Forelimb muscle (tissue), 1 donor: ENCODE data around the gene PSMB8. TPM values are rescaled to one million over a fixed set of nuclear protein-coding genes. Genes with fewer than 3 reads are reported as not detected.
A peak's percentile ranks its signal among the peaks of the same experiment; 100 is the strongest.

ENCODE experiments used
- DNase-seq: peaks from one replicate; pipeline ENCODE4 v3.0.0-alpha.2; 2013; ENCODE audit warnings: low read depth
- polyA plus RNA-seq: library from polyadenylated mRNA; unstranded; fragments of 120-200 nt; gene quantifications from one replicate; pipeline ENCODE4 v1.2.1, GENCODE V29; 2013; ENCODE audit not compliant: insufficient read length

PSMB8 gene
- polyA plus RNA-seq, 1 donor: 11.8 TPM

DNA sequence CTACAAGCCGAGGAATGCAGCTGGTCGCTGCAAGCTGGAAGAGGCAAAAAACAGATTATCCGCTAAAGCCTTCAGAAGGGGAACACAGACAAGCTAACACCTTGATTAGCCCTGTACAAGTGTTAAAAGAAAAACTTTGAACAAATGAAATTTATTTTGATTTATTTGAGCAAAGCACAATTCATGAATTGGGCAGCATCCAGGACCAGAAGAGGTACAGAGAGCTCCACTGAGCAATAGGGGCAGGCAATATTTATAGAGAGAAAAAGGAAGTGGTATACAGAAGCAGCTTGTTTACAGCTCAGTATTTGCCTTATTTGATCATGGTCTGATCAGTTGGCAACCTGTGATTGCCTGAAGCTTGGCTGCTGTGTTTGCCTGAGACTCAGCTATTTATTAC is 44.7 kb downstream of the PSMB8 start:
- no peak for DNase-seq

DNA sequence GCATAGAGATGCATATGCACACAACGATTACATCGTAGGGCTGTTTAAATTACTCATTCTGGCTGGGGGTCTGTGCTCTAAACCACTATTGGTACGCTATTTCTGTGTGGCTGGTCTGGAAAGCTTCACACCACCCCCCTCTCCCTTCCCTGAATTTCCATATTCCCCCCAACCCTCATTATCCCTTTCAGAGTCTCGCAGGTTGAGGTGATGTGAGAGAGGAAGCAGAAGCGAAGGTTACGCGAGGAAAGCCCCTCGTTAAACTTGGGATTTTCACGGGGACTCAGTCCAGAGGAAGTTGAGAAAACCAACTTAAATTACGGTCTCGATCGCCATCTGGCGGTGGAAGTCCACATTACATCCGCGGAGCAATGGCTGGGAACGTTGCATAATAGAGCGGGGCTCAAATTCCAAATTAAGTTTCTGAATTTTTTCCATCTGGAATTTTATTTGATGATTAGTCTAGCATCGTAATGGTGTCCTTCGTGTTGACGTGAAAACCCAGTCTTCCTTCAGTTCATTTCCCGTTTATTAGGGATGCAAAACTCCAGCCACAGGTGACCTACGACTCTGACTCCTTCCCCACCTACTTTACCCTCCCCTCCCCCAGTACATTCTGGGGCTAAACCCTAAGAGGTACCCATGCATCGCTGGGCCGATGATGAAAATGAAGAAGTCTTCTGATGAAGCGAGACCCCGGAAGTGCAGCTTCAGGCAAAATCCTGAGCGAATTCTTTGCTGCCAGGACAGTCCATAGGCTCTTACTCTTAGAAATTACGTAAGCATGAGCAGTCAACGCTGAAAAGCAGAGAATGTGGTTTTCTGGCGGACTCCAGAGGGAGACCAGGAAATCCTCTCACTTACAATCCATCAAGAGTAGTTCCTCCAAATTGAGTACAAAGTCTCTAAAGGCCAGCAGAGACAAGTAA is 46.7 kb downstream of the PSMB8 start:
- peak; percentile 40 for DNase-seq

DNA sequence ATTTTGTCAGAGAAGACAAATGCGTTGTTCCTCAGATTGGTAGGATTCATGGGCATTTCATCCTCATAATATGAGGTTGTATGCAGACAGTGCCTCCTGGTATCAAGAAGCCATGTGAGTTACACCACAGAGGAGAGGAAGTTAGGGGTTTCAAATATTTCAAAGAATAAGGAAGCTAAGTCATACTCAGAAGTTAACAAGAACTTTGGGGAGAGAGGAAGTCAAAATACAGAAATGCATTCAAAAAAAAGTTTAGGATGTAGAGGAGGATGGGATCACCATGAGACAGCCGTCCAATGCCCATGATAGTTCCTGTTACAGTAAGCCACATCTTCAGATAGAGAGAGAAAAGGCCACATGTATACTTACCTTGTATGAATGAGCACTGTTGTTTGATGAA is 49.3 kb downstream of the PSMB8 start:
- DNase-seq: no peak

DNA sequence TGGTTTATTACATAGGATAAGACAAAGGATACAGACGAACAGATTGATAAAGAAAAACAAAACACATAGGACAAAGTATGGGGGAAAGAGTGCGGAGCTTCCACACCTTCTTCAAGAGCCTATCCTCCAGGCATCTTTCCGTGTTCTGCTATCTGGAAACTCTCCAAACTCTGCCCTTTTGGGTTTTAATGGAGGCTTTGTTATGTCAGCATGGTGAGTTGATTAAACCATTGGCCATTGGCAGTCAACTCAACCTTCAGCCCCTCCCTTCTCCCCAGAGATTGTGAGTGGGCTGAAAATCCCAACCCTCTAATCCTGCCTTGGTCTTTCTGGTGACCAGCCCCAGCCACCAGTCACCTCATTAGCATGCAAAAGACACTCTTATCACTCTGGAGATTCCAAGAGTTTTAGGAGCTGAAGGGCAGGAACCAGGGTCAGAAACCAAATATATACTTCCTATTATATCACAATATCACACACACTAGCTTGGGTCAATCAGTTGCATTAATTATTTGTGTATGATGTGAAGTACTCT is 50.9 kb downstream of the PSMB8 start:
- DNase-seq: no peak

Other genes starting within 250 kb of the PSMB8 start
- 1.7 TPM for gene HLA-DQA1, start 206.6 kb downstream of the PSMB8 start, polyA plus RNA-seq
- 1.6 TPM for gene HLA-DQB1, start 177.4 kb downstream of the PSMB8 start, polyA plus RNA-seq
- gene HLA-DQA2, start 102.7 kb downstream of the PSMB8 start, polyA plus RNA-seq: 0.27 TPM
- 0.32 TPM for gene HLA-DQB2, start 80.5 kb downstream of the PSMB8 start, polyA plus RNA-seq
- gene HLA-DOB, start 27.0 kb downstream of the PSMB8 start, polyA plus RNA-seq: 0.30 TPM
- 3.8 TPM for gene TAP2, start 5.3 kb downstream of the PSMB8 start, polyA plus RNA-seq
- gene TAP1, start 9.7 kb upstream of the PSMB8 start, polyA plus RNA-seq: 9.6 TPM
- gene PSMB9, start 10.1 kb upstream of the PSMB8 start, polyA plus RNA-seq: 4.1 TPM
- gene HLA-DMB, start 97.0 kb upstream of the PSMB8 start, polyA plus RNA-seq: 4.8 TPM
- gene HLA-DMA, start 109.0 kb upstream of the PSMB8 start, polyA plus RNA-seq: 12.6 TPM
- 150 TPM for gene BRD2, start 124.5 kb upstream of the PSMB8 start, polyA plus RNA-seq
- gene HLA-DOA, start 165.5 kb upstream of the PSMB8 start, polyA plus RNA-seq: 0.56 TPM
- 15.1 TPM for gene HLA-DPA1, start 229.6 kb upstream of the PSMB8 start, polyA plus RNA-seq
- 9.5 TPM for gene HLA-DPB1, start 231.9 kb upstream of the PSMB8 start, polyA plus RNA-seq